ENCODE measurements around the gene CAPN5.
A peak's percentile ranks its signal among the peaks of the same experiment; 100 is the strongest.

CAPN5 gene

GRCh38 chr11:77121876-77122575 lies 55.3 kb downstream of the CAPN5 start:
- DNase-seq: no peak

- DNase-seq: no peak
Measured at GRCh38 chr11:77122576-77123212, 55.9 kb downstream of the CAPN5 start.

- DNase-seq: no peak
Measured at GRCh38 chr11:77123591-77123990, 56.8 kb downstream of the CAPN5 start.

- DNase-seq: no peak
Measured at GRCh38 chr11:77124041-77124440, 57.3 kb downstream of the CAPN5 start.

GRCh38 chr11:77124488-77124887 lies 57.7 kb downstream of the CAPN5 start:
- DNase-seq: no peak

- DNase-seq: no peak
Measured at GRCh38 chr11:77125191-77125590, 58.4 kb downstream of the CAPN5 start.

GRCh38 chr11:77125695-77126094 lies 58.9 kb downstream of the CAPN5 start:
- DNase-seq: no peak

GRCh38 chr11:77126156-77126775 lies 59.5 kb downstream of the CAPN5 start:
- DNase-seq: no peak

GRCh38 chr11:77126861-77127234 lies 60.1 kb downstream of the CAPN5 start:
- no peak for DNase-seq

GRCh38 chr11:77127235-77127911 lies 60.6 kb downstream of the CAPN5 start:
- DNase-seq: peak; percentile 85

GRCh38 chr11:77127920-77128691 lies 61.3 kb downstream of the CAPN5 start, which contains the start of gene MYO7A:
Gene MYO7A (plus strand): TSS chr11:77128246. CDS start chr11:77130635, 2,389 bp downstream.
- no peak for DNase-seq

GRCh38 chr11:77129069-77129841 lies 62.5 kb downstream of the CAPN5 start:
- no peak for DNase-seq

GRCh38 chr11:77129842-77130756 lies 63.3 kb downstream of the CAPN5 start:
- no peak for DNase-seq

- DNase-seq: no peak
Measured at GRCh38 chr11:77130763-77131513, 64.2 kb downstream of the CAPN5 start.

- DNase-seq: no peak
Measured at GRCh38 chr11:77131560-77131959, 64.8 kb downstream of the CAPN5 start.

GRCh38 chr11:77135069-77135468 lies 68.3 kb downstream of the CAPN5 start:
- DNase-seq: no peak

GRCh38 chr11:77136074-77136473 lies 69.3 kb downstream of the CAPN5 start:
- DNase-seq: no peak

- no peak for DNase-seq
Measured at GRCh38 chr11:77136784-77137420, 70.1 kb downstream of the CAPN5 start.

- no peak for DNase-seq
Measured at GRCh38 chr11:77137421-77137820, 70.7 kb downstream of the CAPN5 start.
